SK-N-SH treated with all-trans-retinoic acid at 6 μM for 48 hours (cell line): ENCODE results near the gene CILP.
"Not testable (repeated sequence)": the region's sequence is repeated elsewhere in the genome, so short reads cannot be mapped to it uniquely, and the experiment has no call there.

ENCODE experiments used
- ESRRG ChIP-seq: fragments of 250-450 bp; sonication (Bioruptor Pico); IDR thresholded peaks from 2 replicates; pipeline ENCODE4 v1.6.1; 2021; ENCODE audit warnings: mild to moderate bottlenecking
- PATZ1 ChIP-seq: fragments of 250-450 bp; sonication (Bioruptor Pico); IDR thresholded peaks from 2 replicates; pipeline ENCODE4 v1.8.0; 2020; ENCODE audit warnings: mild to moderate bottlenecking, moderate library complexity, borderline replicate concordance
- PPARA ChIP-seq: fragments of 250-450 bp; sonication (Bioruptor Pico); IDR thresholded peaks from 2 replicates; pipeline ENCODE4 v1.5.0; 2020; ENCODE audit warnings: mild to moderate bottlenecking, borderline replicate concordance

- TF ChIP-seq ESRRG, PATZ1, PPARA (CRISPR knock-in tag): not testable (repeated sequence)
These were observed 22.8 kb downstream of the CILP start for GRCh38 chr15:65188472-65188871.
